ENCODE measurements around the gene OTUB1. TPM values are rescaled to one million over a fixed set of nuclear protein-coding genes. Genes with fewer than 3 reads are reported as not detected.

OTUB1 gene
- total RNA-seq, 4 donors from 2014 or later = 47.7 to 70.4 (median 53.2) TPM

DNA sequence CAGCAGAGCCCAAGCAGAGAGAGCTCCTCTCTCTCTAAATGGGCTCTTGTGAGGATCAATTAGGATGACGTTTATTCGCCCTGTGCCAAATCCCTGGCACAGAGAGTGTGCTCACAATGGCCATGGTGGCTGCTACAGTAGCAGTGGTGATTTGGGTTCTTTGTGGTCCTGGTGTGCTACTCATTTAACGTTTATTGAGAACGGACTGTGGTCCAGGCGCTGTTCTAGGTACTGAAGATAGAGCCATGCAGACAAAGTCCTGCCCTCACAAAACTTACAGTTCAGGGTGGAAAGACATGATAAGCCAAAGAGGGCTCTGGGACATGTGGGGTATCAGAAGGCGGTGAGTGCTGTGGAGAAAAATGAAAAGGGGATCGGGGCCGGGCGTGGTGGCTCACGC, 5.3 kb downstream of the OTUB1 start:
- H3K36me3 ChIP-seq = peaks cover 0 to 89% of the 10 kb centered on the region in 2 donors
- H3K27me3 ChIP-seq = no peaks in the 10 kb centered on the region
- peaks cover 0 to 22% (median 10%) of the 10 kb centered on the region in 3 donors for H3K4me1 ChIP-seq
- H3K9me3 ChIP-seq = no peaks in the 10 kb centered on the region
- 86 to 92% methylated on average over 5 to 8 of the region's 10 CpGs for WGBS, 2 donors (ENCODE audit: low coverage in 1 of 2)
- TF ChIP-seq EP300 (IDR thresholded peaks at IDR 0.05) (no peak), POLR2A (IDR thresholded peaks at IDR 0.05) (no peak), POLR2AphosphoS5 (IDR thresholded peaks at IDR 0.05) (no peak)
- TF ChIP-seq, protein P1, sequence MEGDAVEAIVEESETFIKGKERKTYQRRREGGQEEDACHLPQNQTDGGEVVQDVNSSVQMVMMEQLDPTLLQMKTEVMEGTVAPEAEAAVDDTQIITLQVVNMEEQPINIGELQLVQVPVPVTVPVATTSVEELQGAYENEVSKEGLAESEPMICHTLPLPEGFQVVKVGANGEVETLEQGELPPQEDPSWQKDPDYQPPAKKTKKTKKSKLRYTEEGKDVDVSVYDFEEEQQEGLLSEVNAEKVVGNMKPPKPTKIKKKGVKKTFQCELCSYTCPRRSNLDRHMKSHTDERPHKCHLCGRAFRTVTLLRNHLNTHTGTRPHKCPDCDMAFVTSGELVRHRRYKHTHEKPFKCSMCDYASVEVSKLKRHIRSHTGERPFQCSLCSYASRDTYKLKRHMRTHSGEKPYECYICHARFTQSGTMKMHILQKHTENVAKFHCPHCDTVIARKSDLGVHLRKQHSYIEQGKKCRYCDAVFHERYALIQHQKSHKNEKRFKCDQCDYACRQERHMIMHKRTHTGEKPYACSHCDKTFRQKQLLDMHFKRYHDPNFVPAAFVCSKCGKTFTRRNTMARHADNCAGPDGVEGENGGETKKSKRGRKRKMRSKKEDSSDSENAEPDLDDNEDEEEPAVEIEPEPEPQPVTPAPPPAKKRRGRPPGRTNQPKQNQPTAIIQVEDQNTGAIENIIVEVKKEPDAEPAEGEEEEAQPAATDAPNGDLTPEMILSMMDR (IDR thresholded peaks at IDR 0.05) = no peak
- no peak overlapping the region for H3K4me3 ChIP-seq
- H3K27ac ChIP-seq = no peak overlapping the region
- ATAC-seq = no peak

- Histone ChIP-seq H3K4me3 (no peak overlapping the region), H3K4me1 (peaks cover 0 to 7% (median 0%) of the 10 kb centered on the region in 3 donors), H3K36me3 (peaks cover 0 to 100% of the 10 kb centered on the region in 2 donors), H3K9me3 (no peaks in the 10 kb centered on the region), H3K27me3 (no peaks in the 10 kb centered on the region), H3K27ac (no peak overlapping the region)
- ATAC-seq = no peak
- WGBS, 2 donors (ENCODE audit: low coverage in 1 of 2) = 86% methylated on average over 5 of the region's 5 CpGs; no CpG with 5 or more reads in 1 of the 2 donors
- TF ChIP-seq POLR2A (IDR thresholded peaks at IDR 0.05) (no peak), EP300 (IDR thresholded peaks at IDR 0.05) (no peak), POLR2AphosphoS5 (IDR thresholded peaks at IDR 0.05) (no peak)
- TF ChIP-seq, protein P1 (IDR thresholded peaks at IDR 0.05) = no peak
Measured at GRCh38 chr11:63993100-63993499, 6.9 kb downstream of the OTUB1 start.

DNA sequence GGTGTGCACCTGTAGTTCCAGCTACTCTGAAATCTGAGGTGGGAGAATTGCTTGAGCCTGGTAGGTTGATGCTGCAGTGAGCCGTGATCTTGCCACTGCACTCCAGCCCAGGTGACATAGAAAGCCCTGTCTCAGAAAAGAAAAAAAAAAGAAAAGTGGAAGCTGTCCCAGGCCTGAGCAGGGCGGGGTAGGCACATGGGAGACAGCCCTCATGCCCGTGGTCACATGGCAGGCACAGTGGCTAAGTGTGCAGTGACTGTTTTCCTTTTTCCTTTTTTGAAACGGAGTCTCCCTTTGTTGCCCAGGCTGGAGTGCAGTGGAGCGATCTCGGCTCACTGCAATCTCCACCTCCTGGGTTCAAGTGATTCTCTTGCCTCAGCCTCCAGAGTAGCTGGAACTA, 7.8 kb downstream of the OTUB1 start:
- TF ChIP-seq POLR2A (IDR thresholded peaks at IDR 0.05) (no peak), POLR2AphosphoS5 (IDR thresholded peaks at IDR 0.05) (no peak), EP300 (IDR thresholded peaks at IDR 0.05) (no peak)
- TF ChIP-seq, protein P1 (IDR thresholded peaks at IDR 0.05) = no peak
- Histone ChIP-seq H3K27me3 (no peaks in the 10 kb centered on the region), H3K27ac (no peak overlapping the region), H3K4me1 (peaks cover 0 to 5% (median 2%) of the 10 kb centered on the region in 3 donors), H3K4me3 (no peak overlapping the region), H3K9me3 (no peaks in the 10 kb centered on the region), H3K36me3 (peaks cover 0 to 100% of the 10 kb centered on the region in 2 donors)
- ATAC-seq = no peak
- WGBS, 2 donors (ENCODE audit: low coverage in 1 of 2) = 65 to 66% methylated on average over 5 of the region's 6 CpGs

GRCh38 chr11:63996512-63996911, 10.3 kb downstream of the OTUB1 start:
- no peak for TF ChIP-seq POLR2AphosphoS5 (IDR thresholded peaks at IDR 0.05)
- TF ChIP-seq POLR2A (IDR thresholded peaks at IDR 0.05) = no peak
- no peak for TF ChIP-seq EP300 (IDR thresholded peaks at IDR 0.05)
- TF ChIP-seq, protein P1 (IDR thresholded peaks at IDR 0.05) = no peak
- peaks cover 0 to 74% of the 10 kb centered on the region in 2 donors for H3K36me3 ChIP-seq
- H3K4me1 ChIP-seq = peaks cover 0 to 30% (median 20%) of the 10 kb centered on the region in 3 donors
- H3K4me3 ChIP-seq = no peak overlapping the region
- ATAC-seq = no peak
- peaks cover 10% of the 10 kb centered on the region for H3K27me3 ChIP-seq
- 100% methylated on average over 1 of the region's 18 CpGs; no CpG with 5 or more reads in 1 of the 2 donors for WGBS, 2 donors (ENCODE audit: low coverage in 1 of 2)
- H3K27ac ChIP-seq = no peak overlapping the region
- H3K9me3 ChIP-seq = no peaks in the 10 kb centered on the region

GRCh38 chr11:63997104-63997700, 11.0 kb downstream of the OTUB1 start:
- H3K4me3 ChIP-seq = no peak overlapping the region
- peaks cover 0 to 37% (median 24%) of the 10 kb centered on the region in 3 donors for H3K4me1 ChIP-seq
- H3K9me3 ChIP-seq = no peaks in the 10 kb centered on the region
- no peak for ATAC-seq
- H3K27me3 ChIP-seq = peaks cover 10% of the 10 kb centered on the region
- no peak overlapping the region for H3K27ac ChIP-seq
- no peak for TF ChIP-seq EP300 (IDR thresholded peaks at IDR 0.05)
- TF ChIP-seq POLR2AphosphoS5 (IDR thresholded peaks at IDR 0.05) = no peak
- TF ChIP-seq POLR2A (IDR thresholded peaks at IDR 0.05) = no peak
- TF ChIP-seq, protein P1 (IDR thresholded peaks at IDR 0.05) = no peak
- peaks cover 0 to 67% of the 10 kb centered on the region in 2 donors for H3K36me3 ChIP-seq
- WGBS, 2 donors (ENCODE audit: low coverage in 1 of 2) = no CpG with 5 or more reads among the region's 27 CpGs
